ENCODE results near the gene IFT74. TPM values are rescaled to one million over a fixed set of nuclear protein-coding genes. Genes with fewer than 3 reads are reported as not detected.

Gene IFT74
- total RNA-seq, 1 experiment from 2014 or later, result 6.0 TPM

- in situ Hi-C loops (cut with HindIII; ENCODE audit: low pct_unique_long_range_greater_than_20kb, low sequenced_read_pairs), result no loop called here
Measured at GRCh38 chr9:26947736-26948135, 8.5 kb upstream of the IFT74 start.

GRCh38 chr9:26949637-26950069 lies 6.6 kb upstream of the IFT74 start:
- no peaks in the 10 kb centered on the region for H3K9me3 ChIP-seq (ENCODE audit: control insufficient read depth, insufficient read depth, low read depth, low read length)
- DNase-seq (ENCODE audit: low read depth, low spot score) (no peak), ATAC-seq (no peak)
- BruUV-seq (replicated peaks), result no TSS peak
- no peaks in the 10 kb centered on the region; the same call in 1 of the 2 replicates for H3K36me3 ChIP-seq (ENCODE audit: control insufficient read depth, insufficient read depth, low read length)
- ChIA-PET POLR2A (interaction anchor here (0.7 kb wide), 1 partner anchor 42 kb away, joined by 6 read pairs; no protein-coding TSS in a partner anchor), CTCF (no interaction called here)
- H3K27me3 ChIP-seq (ENCODE audit: control insufficient read depth, insufficient read depth, low read length), result no peaks in the 10 kb centered on the region
- H3K4me1 ChIP-seq (ENCODE audit: control insufficient read depth, insufficient read depth, low read length), result no peaks in the 10 kb centered on the region; the same call in 1 of the 2 replicates
- no peak for TF ChIP-seq POLR2AphosphoS5 (IDR thresholded peaks at IDR 0.05; ENCODE audit: low read depth, low read length)
- no peak for TF ChIP-seq TCF7L2 (IDR thresholded peaks at IDR 0.05; ENCODE audit: low read depth, low read length)
- TF ChIP-seq SIN3A (IDR thresholded peaks at IDR 0.05; ENCODE audit: borderline replicate concordance, insufficient read depth, low read depth, low read length), result no peak
- TF ChIP-seq REST (IDR thresholded peaks at IDR 0.05; ENCODE audit: insufficient read depth in 1 of 2, low read depth in 2 of 2, low read length in 1 of 2), result no peak
- TF ChIP-seq, protein P1, sequence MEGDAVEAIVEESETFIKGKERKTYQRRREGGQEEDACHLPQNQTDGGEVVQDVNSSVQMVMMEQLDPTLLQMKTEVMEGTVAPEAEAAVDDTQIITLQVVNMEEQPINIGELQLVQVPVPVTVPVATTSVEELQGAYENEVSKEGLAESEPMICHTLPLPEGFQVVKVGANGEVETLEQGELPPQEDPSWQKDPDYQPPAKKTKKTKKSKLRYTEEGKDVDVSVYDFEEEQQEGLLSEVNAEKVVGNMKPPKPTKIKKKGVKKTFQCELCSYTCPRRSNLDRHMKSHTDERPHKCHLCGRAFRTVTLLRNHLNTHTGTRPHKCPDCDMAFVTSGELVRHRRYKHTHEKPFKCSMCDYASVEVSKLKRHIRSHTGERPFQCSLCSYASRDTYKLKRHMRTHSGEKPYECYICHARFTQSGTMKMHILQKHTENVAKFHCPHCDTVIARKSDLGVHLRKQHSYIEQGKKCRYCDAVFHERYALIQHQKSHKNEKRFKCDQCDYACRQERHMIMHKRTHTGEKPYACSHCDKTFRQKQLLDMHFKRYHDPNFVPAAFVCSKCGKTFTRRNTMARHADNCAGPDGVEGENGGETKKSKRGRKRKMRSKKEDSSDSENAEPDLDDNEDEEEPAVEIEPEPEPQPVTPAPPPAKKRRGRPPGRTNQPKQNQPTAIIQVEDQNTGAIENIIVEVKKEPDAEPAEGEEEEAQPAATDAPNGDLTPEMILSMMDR (IDR thresholded peaks at IDR 0.05), result no peak
- in situ Hi-C loops (cut with HindIII; ENCODE audit: low pct_unique_long_range_greater_than_20kb, low sequenced_read_pairs), result no loop called here
- H3K4me3 ChIP-seq (ENCODE audit: low read depth in 2 of 2, low read length in 2 of 2), result no peak overlapping the region
- H3K27ac ChIP-seq (ENCODE audit: low read length), result no peak overlapping the region
- intact Hi-C loops (cut with micrococcal nuclease; ENCODE audit: unreplicated experiment), result no loop called here

More at GRCh38 chr9:26947736-26948135, 8.5 kb upstream of the IFT74 start:
- CTCF ChIA-PET, result no interaction called here
- H3K9me3 ChIP-seq (ENCODE audit: control insufficient read depth, insufficient read depth, low read depth, low read length), result no peaks in the 10 kb centered on the region
- H3K4me3 ChIP-seq (ENCODE audit: low read depth in 2 of 2, low read length in 2 of 2), result peak overlapping the region; percentile 66 to 74
- DNase-seq (ENCODE audit: low read depth, low spot score) (no peak), ATAC-seq (no peak)
- TF ChIP-seq, protein P1 (IDR thresholded peaks at IDR 0.05), result no peak
- TF ChIP-seq TCF7L2 (IDR thresholded peaks at IDR 0.05; ENCODE audit: low read depth, low read length), result no peak
- no peak for TF ChIP-seq POLR2AphosphoS5 (IDR thresholded peaks at IDR 0.05; ENCODE audit: low read depth, low read length)
- no peak for TF ChIP-seq SIN3A (IDR thresholded peaks at IDR 0.05; ENCODE audit: borderline replicate concordance, insufficient read depth, low read depth, low read length)
- no peak for TF ChIP-seq REST (IDR thresholded peaks at IDR 0.05; ENCODE audit: insufficient read depth in 1 of 2, low read depth in 2 of 2, low read length in 1 of 2)
- POLR2A ChIA-PET, result no interaction called here
- intact Hi-C loops (cut with micrococcal nuclease; ENCODE audit: unreplicated experiment), result no loop called here
- no peaks in the 10 kb centered on the region for H3K27me3 ChIP-seq (ENCODE audit: control insufficient read depth, insufficient read depth, low read length)
- H3K27ac ChIP-seq (ENCODE audit: low read length), result peak overlapping the region; percentile 79
- H3K36me3 ChIP-seq (ENCODE audit: control insufficient read depth, insufficient read depth, low read length), result no peaks in the 10 kb centered on the region; the same call in 1 of the 2 replicates
- no peaks in the 10 kb centered on the region; the same call in 1 of the 2 replicates for H3K4me1 ChIP-seq (ENCODE audit: control insufficient read depth, insufficient read depth, low read length)
- BruUV-seq (replicated peaks), result TSS peak; percentile 98
